HG03342 (cell line): ENCODE data around the gene ZNF496.
"Not testable (repeated sequence)": the region's sequence is repeated elsewhere in the genome, so short reads cannot be mapped to it uniquely, and the experiment has no call there.

Source experiments
- ATAC-seq: cut with Tn5 transposase; IDR thresholded peaks from one replicate; pipeline ENCODE4 v1.9.1; 2021; ENCODE audit warnings: mild to moderate bottlenecking, moderate library complexity; ENCODE audit not compliant: unreplicated experiment

Gene ZNF496

DNA sequence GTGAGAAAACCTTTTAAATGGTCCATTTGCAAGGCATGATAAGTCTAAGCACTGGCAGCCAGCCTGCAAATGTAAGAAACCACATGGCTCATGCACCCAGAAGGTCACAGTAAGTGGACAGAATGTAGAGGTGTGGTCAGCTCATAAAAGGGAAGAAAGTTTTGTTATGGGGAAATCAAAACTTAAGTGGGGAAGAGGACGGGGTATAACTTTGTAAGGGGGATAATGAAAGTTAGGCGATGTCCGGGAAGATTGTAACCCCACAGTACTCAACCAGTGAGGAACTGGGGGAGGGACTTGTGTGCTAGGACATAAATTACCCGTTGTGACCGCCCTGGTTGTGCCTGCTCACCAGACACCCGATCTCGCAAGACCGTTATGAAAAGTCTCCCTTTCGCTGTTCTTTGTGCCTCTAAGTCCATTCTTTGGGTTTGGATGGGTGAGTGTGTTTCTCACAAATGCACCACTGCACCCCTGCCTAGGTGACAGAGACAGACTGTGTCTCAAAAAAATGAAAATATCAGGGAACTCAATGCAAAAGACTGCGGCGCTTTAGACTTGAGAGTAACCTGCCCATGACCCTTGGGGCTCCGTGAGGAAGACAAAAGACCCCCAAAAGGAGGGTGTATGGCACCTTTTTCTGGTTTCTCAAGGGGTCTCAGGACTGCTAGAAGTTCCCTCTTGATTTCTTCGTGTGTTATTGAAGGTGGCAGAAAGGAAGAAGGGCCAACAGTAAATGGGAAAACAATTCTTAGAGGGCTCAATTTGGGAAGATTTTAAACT lies 28.6 kb upstream of the ZNF496 start:
- no peak for ATAC-seq

- ATAC-seq: no peak
These were observed 27.9 kb upstream of the ZNF496 start for GRCh38 chr1:247359559-247359958.

DNA sequence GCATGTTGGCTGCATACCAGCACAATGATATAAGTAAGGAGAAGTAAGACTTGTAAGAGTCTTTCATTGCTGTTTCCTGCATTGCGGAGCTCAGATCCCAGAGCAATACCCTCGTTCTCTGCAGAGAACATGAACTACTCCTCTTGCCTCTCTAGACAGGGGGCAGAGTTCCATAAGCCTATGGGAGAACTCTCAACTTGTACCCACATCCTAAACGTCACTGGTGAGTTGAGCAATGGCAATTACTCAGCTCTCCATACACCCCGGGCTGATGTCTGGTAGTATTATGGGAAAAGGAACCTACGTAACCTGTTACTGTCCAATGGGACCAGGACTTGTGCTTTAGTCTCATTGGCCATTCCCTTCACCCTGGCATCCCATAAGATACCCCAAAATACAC lies 27.3 kb upstream of the ZNF496 start:
- no peak for ATAC-seq

DNA sequence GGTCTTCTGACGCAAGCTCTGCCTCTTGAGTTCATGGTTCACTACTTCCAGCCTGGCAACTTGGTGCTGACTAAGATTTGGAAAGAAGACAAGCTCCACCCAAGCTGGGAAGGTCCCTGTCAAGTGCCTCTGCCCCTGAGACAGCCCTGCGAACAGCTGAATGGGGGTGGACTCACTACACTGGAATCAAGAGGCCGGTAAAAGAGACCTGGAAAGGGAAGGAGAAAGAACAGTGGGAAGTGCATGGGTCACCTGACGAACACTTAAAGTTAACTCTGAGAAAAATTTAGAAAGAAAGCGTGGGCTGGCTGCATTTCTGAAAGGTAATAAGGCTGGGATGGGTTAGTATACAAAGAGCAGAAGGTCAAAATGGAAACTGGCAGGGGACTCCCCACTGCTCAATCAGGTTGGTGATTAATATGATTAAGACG lies 26.1 kb upstream of the ZNF496 start:
- peak; percentile 91 for ATAC-seq

DNA sequence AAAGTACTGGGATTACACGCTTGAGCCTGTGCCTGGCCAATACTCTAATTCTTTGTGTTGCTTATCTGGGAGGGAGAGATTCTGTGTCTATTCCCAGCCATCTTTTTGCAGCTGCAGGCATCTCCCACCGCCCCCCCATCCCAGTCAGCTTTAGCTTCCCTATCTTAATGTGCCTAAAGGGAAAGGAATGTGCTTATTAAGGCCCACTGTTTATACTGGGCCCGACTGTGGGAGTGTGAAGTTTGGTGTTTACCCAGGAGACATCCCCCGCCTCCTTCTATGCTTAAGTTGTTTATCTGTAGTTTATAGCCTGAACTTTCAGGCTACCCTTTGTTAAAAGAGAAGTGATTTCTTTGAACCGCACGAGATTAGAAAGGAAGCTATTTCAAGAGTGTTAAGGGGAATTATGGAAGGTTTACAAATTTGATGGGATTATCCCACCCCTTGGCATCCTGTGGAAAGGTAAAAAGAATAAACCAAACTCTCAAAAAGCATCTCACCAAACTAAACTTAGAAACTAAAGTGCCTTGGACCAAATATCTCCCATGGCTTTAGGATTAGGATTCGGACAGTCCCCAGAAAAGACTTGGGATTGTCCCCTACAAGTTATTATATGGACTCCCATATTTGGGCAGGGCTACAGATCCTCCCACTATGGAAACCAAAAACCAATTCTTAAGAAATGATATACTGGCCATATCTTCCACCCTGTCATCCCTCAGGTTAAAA lies 25.5 kb upstream of the ZNF496 start:
- no peak for ATAC-seq

- ATAC-seq: not testable (repeated sequence)
These were observed 23.5 kb upstream of the ZNF496 start for GRCh38 chr1:247355160-247355559.

- ATAC-seq: no peak
These were observed 20.5 kb upstream of the ZNF496 start for GRCh38 chr1:247352175-247352574.

GRCh38 chr1:247350587-247350986 lies 18.9 kb upstream of the ZNF496 start:
- no peak for ATAC-seq

DNA sequence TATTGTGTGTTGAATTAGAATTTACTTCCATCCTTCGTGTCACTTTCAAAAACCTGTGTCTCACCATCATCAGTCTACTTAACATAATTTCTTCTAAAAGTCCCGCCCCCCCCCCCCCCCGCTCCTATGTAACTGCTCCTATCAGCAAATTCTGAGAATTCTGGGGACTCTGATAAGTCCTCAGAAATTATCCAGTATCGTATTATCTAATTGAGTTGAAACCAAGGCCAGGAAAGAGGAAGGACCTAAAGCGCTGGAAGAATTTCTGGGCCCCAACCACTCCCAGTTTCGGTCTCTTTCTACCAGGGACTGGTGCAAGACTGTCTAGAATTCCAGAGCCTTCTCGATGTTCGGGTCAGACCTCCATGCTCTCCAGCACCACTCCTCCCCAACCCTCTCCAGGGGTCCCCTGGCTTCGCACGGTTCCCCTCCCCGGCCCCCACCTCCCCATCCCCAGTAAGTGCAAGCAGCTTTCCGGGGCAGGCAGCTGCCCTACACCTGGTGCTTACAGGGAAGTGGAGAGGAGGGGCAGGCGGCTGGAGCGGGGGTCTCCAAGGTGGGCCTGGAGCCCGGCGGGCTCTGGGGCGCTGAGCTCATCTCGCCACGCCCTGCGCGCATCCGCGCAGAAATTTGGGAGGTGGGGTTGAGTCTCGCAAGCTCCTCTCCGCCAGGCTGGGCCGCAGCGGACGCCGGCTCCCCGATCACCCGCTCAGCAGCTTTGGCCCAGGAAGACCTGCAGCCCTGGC lies 16.0 kb upstream of the ZNF496 start:
- no peak for ATAC-seq

DNA sequence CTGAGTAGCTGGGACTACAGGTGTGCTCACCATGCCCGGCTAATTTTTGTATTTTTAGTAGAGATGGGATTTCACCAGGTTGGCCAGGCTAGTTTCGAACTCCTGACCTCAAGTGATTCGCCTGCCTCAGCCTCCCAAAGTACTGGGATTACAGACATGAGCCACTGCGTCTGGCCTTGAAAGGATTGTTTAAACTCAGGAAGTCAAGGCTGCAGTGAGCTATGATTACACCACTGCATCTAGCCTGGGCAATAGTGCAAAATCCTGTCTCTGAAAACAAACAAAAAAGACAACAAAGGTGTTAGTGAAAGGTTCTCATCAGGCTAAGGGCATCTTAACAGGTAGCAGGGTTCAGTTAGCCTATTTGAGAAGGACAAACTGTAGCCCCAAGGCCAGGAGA lies 14.2 kb upstream of the ZNF496 start:
- ATAC-seq: no peak

DNA sequence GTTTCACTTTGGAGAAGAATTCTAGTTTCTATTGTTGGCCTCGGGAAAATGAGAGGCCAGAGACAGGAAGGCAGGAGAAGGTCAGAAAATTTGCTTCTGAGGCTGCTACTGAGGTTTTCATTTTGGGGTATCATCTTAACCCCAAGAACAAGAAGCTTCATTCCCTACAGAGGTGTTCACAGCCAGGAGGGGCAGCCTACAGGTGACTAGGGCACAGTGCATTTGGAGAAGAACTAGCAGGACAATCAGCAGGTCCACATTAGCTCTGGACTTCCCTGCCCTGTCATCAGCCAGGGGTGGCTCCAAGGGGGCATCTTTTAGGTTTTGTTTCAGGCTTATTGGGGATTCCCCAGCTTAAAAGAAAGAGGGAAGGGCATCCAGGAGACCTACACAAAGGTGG lies 12.1 kb upstream of the ZNF496 start:
- ATAC-seq: no peak

DNA sequence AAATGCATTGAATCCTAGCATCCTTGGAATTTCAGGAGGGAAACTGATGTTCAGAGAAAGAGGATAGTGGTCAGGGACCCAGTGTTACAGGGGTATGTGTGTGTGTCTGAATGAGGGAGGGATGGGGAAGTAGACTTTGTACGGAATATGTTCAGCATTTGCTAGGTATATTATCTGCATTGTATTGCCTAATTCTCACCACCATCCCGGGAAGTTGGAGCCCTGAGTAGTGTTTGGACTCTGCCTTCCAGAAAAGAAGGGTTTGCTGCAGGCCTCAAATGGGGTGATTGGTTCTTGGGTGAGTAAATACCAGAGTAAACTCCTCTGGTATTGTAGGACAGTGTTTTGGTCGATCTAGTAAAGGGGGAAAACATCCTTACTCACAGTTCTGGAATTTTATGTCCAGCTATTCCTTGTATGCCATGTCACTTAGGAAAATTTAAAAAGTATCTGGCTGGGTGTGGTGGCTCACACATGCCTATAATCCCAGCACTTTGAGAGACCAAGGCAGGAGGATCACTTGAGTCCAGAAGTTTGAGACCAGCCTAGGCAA lies 7.1 kb upstream of the ZNF496 start:
- no peak for ATAC-seq

DNA sequence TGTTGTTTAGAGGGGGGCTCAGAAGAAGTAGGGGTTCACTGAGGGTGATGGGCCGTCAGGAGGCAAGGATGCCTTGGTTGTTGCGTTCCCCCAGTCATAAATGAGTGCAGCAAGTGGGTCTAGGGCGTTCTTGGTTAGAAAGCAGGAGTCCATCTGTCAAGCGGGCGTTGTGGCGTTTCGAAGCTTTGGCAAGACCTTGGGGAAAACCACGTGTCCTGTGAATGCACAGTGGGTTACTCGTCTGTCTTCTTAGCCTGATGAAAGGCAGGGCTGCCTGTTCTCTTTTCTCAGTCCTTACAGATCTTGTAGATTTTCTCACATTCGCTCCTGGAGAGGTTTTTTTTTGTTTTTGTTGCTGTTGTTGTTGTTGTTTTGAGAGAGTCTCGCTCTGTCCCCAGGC lies 6.3 kb upstream of the ZNF496 start:
- ATAC-seq: no peak

DNA sequence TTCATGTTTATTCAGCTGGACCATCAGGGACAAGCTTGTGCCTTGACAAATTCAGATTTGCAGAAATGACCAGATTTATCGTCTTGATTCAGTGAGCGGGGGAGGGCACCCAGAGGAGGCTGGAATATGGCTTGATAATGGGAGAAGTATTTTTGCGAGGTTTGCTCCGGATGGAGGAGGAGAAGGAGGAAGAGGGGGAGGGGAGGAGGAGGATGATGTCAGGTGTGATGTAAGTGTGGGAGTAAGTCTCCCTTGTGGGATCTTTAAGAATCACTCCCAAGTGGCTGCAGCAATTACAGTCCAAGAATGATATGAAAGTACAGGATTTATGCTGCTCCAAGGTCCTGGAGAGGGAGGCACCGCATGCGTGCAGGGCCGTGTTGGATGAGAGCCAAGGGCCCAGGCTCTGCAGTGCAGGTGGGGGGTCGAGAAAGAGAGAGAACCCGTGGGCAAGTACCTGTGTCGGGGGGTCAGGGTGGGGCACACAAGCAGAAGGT lies 5.6 kb upstream of the ZNF496 start:
- no peak for ATAC-seq

DNA sequence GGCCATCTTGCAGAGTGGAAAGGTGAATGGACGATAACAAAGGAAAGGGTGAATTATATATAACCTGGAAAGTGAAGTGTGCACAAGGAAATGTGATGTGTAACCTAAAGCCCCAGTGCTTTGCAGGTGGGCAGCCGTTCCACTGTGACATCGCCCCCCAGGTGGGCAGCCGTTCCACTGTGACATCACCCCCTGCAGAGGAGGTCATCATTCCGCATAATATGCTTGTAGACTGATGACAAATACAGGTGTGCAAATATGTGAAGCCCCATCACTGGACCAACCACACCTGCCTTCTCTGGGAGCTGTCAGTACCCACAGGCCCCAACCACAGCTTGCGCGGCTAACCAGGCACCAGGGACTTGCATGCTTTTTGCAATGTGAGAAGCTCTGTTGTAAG lies 4.7 kb upstream of the ZNF496 start:
- no peak for ATAC-seq

DNA sequence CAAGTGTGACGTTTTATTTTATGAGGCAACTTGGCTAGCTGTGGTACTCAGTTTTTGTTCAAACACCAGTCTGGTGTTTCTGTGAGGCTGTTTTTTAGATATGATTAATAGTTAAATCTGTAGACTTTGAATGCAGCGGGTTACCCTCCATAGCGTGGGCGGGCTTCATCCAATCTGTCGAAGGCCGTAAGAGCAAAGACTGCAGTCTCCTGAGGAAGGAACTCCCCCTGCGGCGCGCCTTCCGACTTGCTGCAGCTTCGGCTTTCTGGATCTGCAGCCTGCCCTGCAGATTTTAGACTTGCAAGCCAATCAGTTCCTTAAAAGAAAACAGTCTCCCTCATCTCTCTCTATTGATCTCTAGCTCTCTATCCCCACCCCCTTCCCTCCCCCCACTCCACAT lies 4.2 kb upstream of the ZNF496 start:
- no peak for ATAC-seq

DNA sequence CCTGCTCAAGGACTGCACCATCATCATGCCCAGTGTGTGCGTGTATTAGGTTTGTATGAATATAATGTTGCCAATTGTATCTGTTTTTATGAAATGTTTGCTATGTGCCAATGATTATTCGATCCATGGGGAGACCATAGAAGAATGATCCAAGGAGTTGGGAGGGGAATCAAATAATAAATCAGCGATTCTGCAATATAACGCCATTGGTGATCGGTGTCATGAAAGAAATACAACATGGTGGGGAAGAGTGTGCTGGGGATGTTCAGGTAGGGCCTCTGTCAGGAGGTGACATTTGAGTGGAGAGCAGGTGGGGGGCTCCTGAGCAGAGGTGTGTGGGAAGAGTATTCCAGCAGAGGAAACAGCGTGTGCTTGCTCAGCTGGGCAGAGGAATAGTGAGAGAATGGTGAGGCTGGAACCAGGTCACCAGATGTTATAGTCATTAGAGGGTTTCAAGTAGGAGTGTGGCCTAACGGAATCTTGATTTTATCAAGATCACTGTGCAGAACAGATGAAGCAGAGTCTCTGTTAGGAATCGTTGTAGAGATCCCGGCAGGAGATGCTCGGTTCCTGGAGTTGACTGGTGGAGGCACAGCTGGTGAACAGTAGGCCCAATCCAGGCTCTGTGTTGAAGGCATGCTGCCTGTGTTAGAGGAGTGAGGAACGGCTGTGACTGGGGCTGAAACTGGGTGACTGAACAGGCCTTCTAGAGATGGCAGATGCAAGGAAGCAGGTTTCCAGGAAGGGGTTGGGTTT lies 2.9 kb upstream of the ZNF496 start:
- no peak for ATAC-seq

- no peak for ATAC-seq
These were observed 1.1 kb upstream of the ZNF496 start for GRCh38 chr1:247332623-247333361.

- peak; percentile 35 for ATAC-seq
These were observed 552 bp upstream of the ZNF496 start for GRCh38 chr1:247332215-247332622.

- peak; percentile 55 for ATAC-seq
These were observed 519 bp downstream of the ZNF496 start for GRCh38 chr1:247331172-247331524.
